Thymus (tissue), 11 donors: Measurements from ENCODE around the gene PARD3B. TPM values are rescaled to one million over a fixed set of nuclear protein-coding genes. Genes with fewer than 3 reads are reported as not detected.

Experiments used
- DNase-seq, 9 donors: peaks; one replicate each; pipeline ENCODE4 v3.0.0-alpha.2; 2013; ENCODE audit warnings: low spot score in 9 of 9, low read depth in 6 of 9, missing footprints in 1 of 9
- H3K27ac ChIP-seq, 2 donors: one replicate each; pipeline ENCODE4 v1.5.1; 2013; ENCODE audit warnings: control low read depth in 1 of 2, low read depth in 1 of 2, low read length in 1 of 2, mild to moderate bottlenecking in 1 of 2, moderate library complexity in 1 of 2
- H3K27me3 ChIP-seq, 2 donors: one replicate each; pipeline ENCODE4 v1.5.1; 2013; ENCODE audit warnings: low read length in 1 of 2; ENCODE audit not compliant: control insufficient read depth in 2 of 2, insufficient read depth in 1 of 2
- H3K36me3 ChIP-seq, 2 donors: one replicate each; pipeline ENCODE4 v1.5.1; 2013; ENCODE audit warnings: low read length in 1 of 2, mild to moderate bottlenecking in 1 of 2, moderate library complexity in 1 of 2; ENCODE audit not compliant: control insufficient read depth in 2 of 2, insufficient read depth in 2 of 2
- H3K4me1 ChIP-seq, 2 donors: one replicate each; pipeline ENCODE4 v1.5.1; 2013; ENCODE audit warnings: low read length in 2 of 2; ENCODE audit not compliant: control insufficient read depth in 2 of 2, insufficient read depth in 2 of 2
- H3K4me3 ChIP-seq, 2 donors: one replicate each; pipeline ENCODE4 v1.5.1; 2013; ENCODE audit warnings: low read length in 2 of 2, control low read depth in 1 of 2, mild to moderate bottlenecking in 1 of 2
- H3K9me3 ChIP-seq, 2 donors: one replicate each; pipeline ENCODE4 v1.5.1; 2013; ENCODE audit warnings: low read length in 1 of 2, mild to moderate bottlenecking in 1 of 2; ENCODE audit not compliant: control insufficient read depth in 2 of 2, insufficient read depth in 1 of 2
- WGBS: extraction: QIAGEN DNeasy Blood & Tissue Kit; methylation state at CpG from one replicate; pipeline ENCODE4 v1.1.7; 2013; 5-methylcytosine and 5-hydroxymethylcytosine counted together
- polyA plus RNA-seq: library from polyadenylated mRNA; stranded (reverse); fragments of 200-250 nt; gene quantifications from one replicate; pipeline ENCODE4 v1.2.3, GENCODE V29; 2013
- total RNA-seq: library from RNA; stranded (reverse); fragments of 120-200 nt; gene quantifications from one replicate; pipeline ENCODE4 v1.2.4, GENCODE V29; 2013
- donor health status: healthy.

Gene PARD3B
- total and polyA plus RNA-seq, 2 donors = 1.0 to 2.4 TPM

GRCh38 chr2:205346649-205347048 is 801.4 kb downstream of the PARD3B start:
- Histone ChIP-seq H3K4me3 (no peak overlapping the region), H3K27ac (no peak overlapping the region), H3K27me3 (no peaks in the 10 kb centered on the region), H3K36me3 (no peaks in the 10 kb centered on the region), H3K4me1 (no peaks in the 10 kb centered on the region), H3K9me3 (no peaks in the 10 kb centered on the region)
- no peak for DNase-seq
- WGBS = 98% methylated on average over 2 of the region's 2 CpGs

- Histone ChIP-seq H3K4me3 (no peak overlapping the region), H3K27me3 (no peaks in the 10 kb centered on the region), H3K27ac (no peak overlapping the region), H3K36me3 (no peaks in the 10 kb centered on the region), H3K4me1 (no peaks in the 10 kb centered on the region), H3K9me3 (no peaks in the 10 kb centered on the region)
- DNase-seq = no peak
- 89% methylated on average over 2 of the region's 2 CpGs for WGBS
Observed at GRCh38 chr2:205347899-205348298, 802.6 kb downstream of the PARD3B start.

- H3K36me3 ChIP-seq = no peaks in the 10 kb centered on the region
- no peaks in the 10 kb centered on the region for H3K4me1 ChIP-seq
- 98% methylated on average over 3 of the region's 3 CpGs for WGBS
- H3K9me3 ChIP-seq = no peaks in the 10 kb centered on the region
- no peaks in the 10 kb centered on the region for H3K27me3 ChIP-seq
- no peak for DNase-seq
- H3K4me3 ChIP-seq = no peak overlapping the region
- no peak overlapping the region for H3K27ac ChIP-seq
Observed at GRCh38 chr2:205352094-205352493, 806.8 kb downstream of the PARD3B start.

- WGBS = 94% methylated on average over 3 of the region's 3 CpGs
- no peak overlapping the region for H3K4me3 ChIP-seq
- H3K9me3 ChIP-seq = no peaks in the 10 kb centered on the region
- H3K27ac ChIP-seq = no peak overlapping the region
- H3K36me3 ChIP-seq = no peaks in the 10 kb centered on the region
- no peak for DNase-seq
- no peaks in the 10 kb centered on the region for H3K27me3 ChIP-seq
- no peaks in the 10 kb centered on the region for H3K4me1 ChIP-seq
Observed at GRCh38 chr2:205352593-205352992, 807.3 kb downstream of the PARD3B start.

- no peak for DNase-seq
- 39% methylated on average over 2 of the region's 2 CpGs for WGBS
- H3K9me3 ChIP-seq = no peaks in the 10 kb centered on the region
- H3K27ac ChIP-seq = no peak overlapping the region
- no peaks in the 10 kb centered on the region for H3K27me3 ChIP-seq
- H3K4me1 ChIP-seq = no peaks in the 10 kb centered on the region
- H3K36me3 ChIP-seq = no peaks in the 10 kb centered on the region
- H3K4me3 ChIP-seq = no peak overlapping the region
Observed at GRCh38 chr2:205357732-205358131, 812.5 kb downstream of the PARD3B start.

GRCh38 chr2:205358351-205358815 is 813.1 kb downstream of the PARD3B start:
- Histone ChIP-seq H3K4me3 (no peak overlapping the region), H3K36me3 (no peaks in the 10 kb centered on the region), H3K27ac (no peak overlapping the region), H3K9me3 (no peaks in the 10 kb centered on the region), H3K27me3 (no peaks in the 10 kb centered on the region), H3K4me1 (no peaks in the 10 kb centered on the region)
- 77% methylated on average over 8 of the region's 8 CpGs for WGBS
- no peak for DNase-seq

- Histone ChIP-seq H3K4me3 (no peak overlapping the region), H3K9me3 (no peaks in the 10 kb centered on the region), H3K27ac (no peak overlapping the region), H3K36me3 (no peaks in the 10 kb centered on the region), H3K4me1 (no peaks in the 10 kb centered on the region), H3K27me3 (no peaks in the 10 kb centered on the region)
- 89% methylated on average over 3 of the region's 3 CpGs for WGBS
- no peak for DNase-seq
Observed at GRCh38 chr2:205361272-205361671, 816.0 kb downstream of the PARD3B start.

- no peak overlapping the region for H3K4me3 ChIP-seq
- H3K9me3 ChIP-seq = no peaks in the 10 kb centered on the region
- no peaks in the 10 kb centered on the region for H3K36me3 ChIP-seq
- DNase-seq = no peak
- H3K4me1 ChIP-seq = no peaks in the 10 kb centered on the region
- no peak overlapping the region for H3K27ac ChIP-seq
- H3K27me3 ChIP-seq = no peaks in the 10 kb centered on the region
Observed at GRCh38 chr2:205361970-205362369, 816.7 kb downstream of the PARD3B start.

GRCh38 chr2:205364261-205364660 is 819.0 kb downstream of the PARD3B start:
- H3K4me1 ChIP-seq = no peaks in the 10 kb centered on the region
- 93% methylated on average over 3 of the region's 3 CpGs for WGBS
- no peak for DNase-seq
- no peak overlapping the region for H3K27ac ChIP-seq
- no peaks in the 10 kb centered on the region for H3K27me3 ChIP-seq
- no peaks in the 10 kb centered on the region for H3K9me3 ChIP-seq
- no peaks in the 10 kb centered on the region for H3K36me3 ChIP-seq
- no peak overlapping the region for H3K4me3 ChIP-seq
